C4-2B (cell line): ENCODE results near the gene RTTN.

Experiments
- ZFX ChIP-seq: fragments of 450-650 bp; IDR thresholded peaks from 2 replicates; pipeline ENCODE4 v1.6.1; 2017
- TF ChIP-seq, protein P1 (sequence below): fragments of 450-650 bp; conservative IDR thresholded peaks from 2 replicates; pipeline ENCODE4 v1.5.1; 2017; ENCODE audit warnings: mild to moderate bottlenecking

GRCh38 chr18:70235478-70235877 is 30.0 kb upstream of the RTTN start:
- TF ChIP-seq, protein P1, sequence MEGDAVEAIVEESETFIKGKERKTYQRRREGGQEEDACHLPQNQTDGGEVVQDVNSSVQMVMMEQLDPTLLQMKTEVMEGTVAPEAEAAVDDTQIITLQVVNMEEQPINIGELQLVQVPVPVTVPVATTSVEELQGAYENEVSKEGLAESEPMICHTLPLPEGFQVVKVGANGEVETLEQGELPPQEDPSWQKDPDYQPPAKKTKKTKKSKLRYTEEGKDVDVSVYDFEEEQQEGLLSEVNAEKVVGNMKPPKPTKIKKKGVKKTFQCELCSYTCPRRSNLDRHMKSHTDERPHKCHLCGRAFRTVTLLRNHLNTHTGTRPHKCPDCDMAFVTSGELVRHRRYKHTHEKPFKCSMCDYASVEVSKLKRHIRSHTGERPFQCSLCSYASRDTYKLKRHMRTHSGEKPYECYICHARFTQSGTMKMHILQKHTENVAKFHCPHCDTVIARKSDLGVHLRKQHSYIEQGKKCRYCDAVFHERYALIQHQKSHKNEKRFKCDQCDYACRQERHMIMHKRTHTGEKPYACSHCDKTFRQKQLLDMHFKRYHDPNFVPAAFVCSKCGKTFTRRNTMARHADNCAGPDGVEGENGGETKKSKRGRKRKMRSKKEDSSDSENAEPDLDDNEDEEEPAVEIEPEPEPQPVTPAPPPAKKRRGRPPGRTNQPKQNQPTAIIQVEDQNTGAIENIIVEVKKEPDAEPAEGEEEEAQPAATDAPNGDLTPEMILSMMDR = no peak
- no peak for TF ChIP-seq ZFX
